HepG2 (cell line): ENCODE results near the gene MRPS5. TPM values are rescaled to one million over a fixed set of nuclear protein-coding genes. Genes with fewer than 3 reads are reported as not detected.

ENCODE experiments used
- ATF7 ChIP-seq, 2 experiments: fragments of 450-650 bp in 1 of 2; sonication (generic) in 1 of 2; formaldehyde crosslinking in 1 of 2; IDR thresholded peaks; 2 replicates each; pipeline versions ENCODE4 v1.4.0 to v1.6.1; 2016 to 2020; ENCODE audit warnings: antibody characterized with exemption in 1 of 2, mild to moderate bottlenecking in 1 of 2, missing genetic modification reagents in 1 of 2
- BCL3 ChIP-seq: sonication (generic); formaldehyde crosslinking; IDR thresholded peaks from 2 replicates; pipeline ENCODE4 v1.5.1; 2020; ENCODE audit warnings: mild to moderate bottlenecking, missing genetic modification reagents, moderate library complexity
- GLI4 ChIP-seq: sonication (generic); formaldehyde crosslinking; IDR thresholded peaks from 2 replicates; pipeline ENCODE4 v1.5.1; 2020; ENCODE audit warnings: missing genetic modification reagents, mild to moderate bottlenecking, moderate library complexity, borderline replicate concordance
- HBP1 ChIP-seq: IDR thresholded peaks from 2 replicates; pipeline ENCODE4 v1.6.1; 2016; ENCODE audit warnings: low read depth, control low read depth
- HOXD1 ChIP-seq: sonication (generic); formaldehyde crosslinking; IDR thresholded peaks from 2 replicates; pipeline ENCODE4 v1.5.0; 2020; ENCODE audit warnings: missing genetic modification reagents
- NR1H2 ChIP-seq: sonication (generic); formaldehyde crosslinking; IDR thresholded peaks from 2 replicates; pipeline ENCODE4 v1.8.1; 2022; ENCODE audit warnings: low read depth, missing genetic modification reagents, borderline replicate concordance
- ONECUT2 ChIP-seq: sonication (generic); formaldehyde crosslinking; IDR thresholded peaks from 2 replicates; pipeline ENCODE4 v1.4.0; 2020; ENCODE audit warnings: missing genetic modification reagents
- PAWR ChIP-seq: sonication (generic); formaldehyde crosslinking; IDR thresholded peaks from 2 replicates; pipeline ENCODE4 v1.4.0; 2020; ENCODE audit warnings: missing genetic modification reagents, mild to moderate bottlenecking, borderline replicate concordance
- PBX2 ChIP-seq: IDR thresholded peaks from 2 replicates; pipeline ENCODE4 v1.6.1; 2016; ENCODE audit warnings: control low read depth
- RAD51 ChIP-seq: fragments of 450-650 bp; IDR thresholded peaks from 2 replicates; pipeline ENCODE4 v1.6.1; 2016; ENCODE audit warnings: borderline replicate concordance
- SKI ChIP-seq: fragments of 450-650 bp; IDR thresholded peaks from one replicate; pipeline ENCODE4 v1.6.1; 2018; ENCODE audit warnings: mild to moderate bottlenecking; ENCODE audit not compliant: partially characterized antibody
- TEAD3 ChIP-seq: optimal IDR thresholded peaks from 2 replicates; pipeline ENCODE3; 2016; ENCODE audit warnings: borderline replicate concordance
- YY1 ChIP-seq: IDR thresholded peaks from 2 replicates; pipeline ENCODE4 v1.6.1; 2011; ENCODE audit warnings: low read length, low read depth, moderate library complexity, mild to moderate bottlenecking; ENCODE audit not compliant: insufficient read depth, insufficient replicate concordance
- ZBTB43 ChIP-seq: sonication (generic); formaldehyde crosslinking; conservative IDR thresholded peaks from 2 replicates; pipeline ENCODE4 v1.4.0; 2020; ENCODE audit warnings: missing genetic modification reagents
- ZNF136 ChIP-seq: sonication (generic); formaldehyde crosslinking; IDR thresholded peaks from 2 replicates; pipeline ENCODE4 v1.8.1; 2022; ENCODE audit warnings: low read depth, mild to moderate bottlenecking, moderate library complexity, missing genetic modification reagents
- ZNF263 ChIP-seq: sonication (generic); formaldehyde crosslinking; IDR thresholded peaks from 2 replicates; pipeline ENCODE4 v1.4.0; 2020; ENCODE audit warnings: missing genetic modification reagents
- ZNF362 ChIP-seq: sonication (generic); formaldehyde crosslinking; IDR thresholded peaks from 2 replicates; pipeline ENCODE4 v1.4.0; 2020; ENCODE audit warnings: missing genetic modification reagents, mild to moderate bottlenecking, borderline replicate concordance
- ZNF570 ChIP-seq: sonication (generic); formaldehyde crosslinking; IDR thresholded peaks from 2 replicates; pipeline ENCODE4 v1.4.0; 2020; ENCODE audit warnings: mild to moderate bottlenecking, missing genetic modification reagents, borderline replicate concordance
- ZNF740 ChIP-seq: sonication (generic); formaldehyde crosslinking; IDR thresholded peaks from 2 replicates; pipeline ENCODE4 v1.4.0; 2020; ENCODE audit warnings: missing genetic modification reagents
- ZNF749 ChIP-seq: sonication (generic); formaldehyde crosslinking; IDR thresholded peaks from 2 replicates; pipeline ENCODE4 v1.8.0; 2022; ENCODE audit warnings: mild to moderate bottlenecking, missing genetic modification reagents, moderate library complexity, borderline replicate concordance
- ZSCAN31 ChIP-seq: sonication (generic); formaldehyde crosslinking; IDR thresholded peaks from 2 replicates; pipeline ENCODE4 v1.5.0; 2020; ENCODE audit warnings: low read depth, mild to moderate bottlenecking, missing genetic modification reagents
- polyA plus RNA-seq, 8 experiments: library from polyadenylated mRNA; depleted of rRNA in 3 of 8; stranded (reverse) in 7 of 8; unstranded in 1 of 8; fragments of >200 nt; fragmentation: Illumina TruSeq in 4 of 8; extraction: Trizol in 4 of 8; gene quantifications; 2 replicates each; pipeline versions ENCODE4 v1.2.1 to v1.2.3, GENCODE V29; 2011 to 2016; ENCODE audit warnings: low read depth in 4 of 8, missing spikeins in 1 of 8, mixed read lengths in 1 of 8; ENCODE audit not compliant: insufficient read depth in 1 of 8
- total RNA-seq, 5 experiments: library from RNA; depleted of rRNA; stranded (reverse); fragments of >200 nt; fragmentation: Illumina TruSeq; extraction: Trizol; gene quantifications; 2 replicates each; pipeline ENCODE4 v1.2.3, GENCODE V29; 2016; ENCODE audit warnings: low read depth in 1 of 5

The MRPS5 gene
- total and polyA plus RNA-seq, 2 of the 13 experiments (the other 11 are each of a cell fraction or from before 2014, with no cell fraction given): 98.8 to 134 TPM

GRCh38 chr2:95121407-95122196 is at the start of gene MRPS5 (continued):
- peak; percentile 71; the same call in 1 of the 2 replicates for TF ChIP-seq ZNF362 (CRISPR knock-in tag)
- TF ChIP-seq ATF7 (IDR thresholded peaks at IDR 0.05): no peak
- TF ChIP-seq ATF7 (CRISPR knock-in tag; IDR thresholded peaks at IDR 0.05): peak; percentile 86
- peak; percentile 71; the same call in 1 of the 2 replicates for TF ChIP-seq ZNF740 (CRISPR knock-in tag)
- peak; percentile 77; the same call in 1 of the 2 replicates for TF ChIP-seq HBP1
- peak; percentile 66 for TF ChIP-seq TEAD3 (CRISPR knock-in tag)
- peak; percentile 69 for TF ChIP-seq SKI
- 0 out of 2 replicates have a peak, but pooled peaks have one; percentile 38 for TF ChIP-seq ZNF136
- 0 out of 2 replicates have a peak, but pooled peaks have one; percentile 44 for TF ChIP-seq PAWR (CRISPR knock-in tag)
- TF ChIP-seq ZNF570: peak; percentile 78; the same call in 1 of the 2 replicates
- no peak for TF ChIP-seq NR1H2
- peak; percentile 43; the same call in 1 of the 2 replicates for TF ChIP-seq ZNF749 (CRISPR knock-in tag)
- TF ChIP-seq GLI4: peak; percentile 50; the same call in 1 of the 2 replicates
- peak; percentile 85 for TF ChIP-seq ZSCAN31 (CRISPR knock-in tag)
- TF ChIP-seq RAD51: no peak
- peak; percentile 94 for TF ChIP-seq HOXD1 (CRISPR knock-in tag)
- no peak for TF ChIP-seq PBX2 (CRISPR knock-in tag)
- peak; percentile 94 for TF ChIP-seq YY1
- TF ChIP-seq ZNF263: peak; percentile 63; the same call in 1 of the 2 replicates
- peak; percentile 76; the same call in 1 of the 2 replicates for TF ChIP-seq ZBTB43
- TF ChIP-seq ONECUT2 (CRISPR knock-in tag): no peak
- TF ChIP-seq BCL3: peak; percentile 67; the same call in 1 of the 2 replicates
